Lower lobe of right lung (tissue), 2 donors: ENCODE measurements around the gene ADAMTSL4. TPM values are rescaled to one million over a fixed set of nuclear protein-coding genes. Genes with fewer than 3 reads are reported as not detected.
A peak's percentile ranks its signal among the peaks of the same experiment; 100 is the strongest.

Source experiments
- ATAC-seq, 2 donors: fragments of 200-7000 bp; cut with Tn5 transposase; one replicate each; pipeline ENCODE4 v1.9.1; 2020 to 2022; ENCODE audit warnings: mild to moderate bottlenecking in 2 of 2, moderate library complexity in 2 of 2
- DNase-seq: peaks from one replicate; pipeline ENCODE4 v3.0.0-alpha.2; 2020
- H3K27ac ChIP-seq: fragments of 200-600 bp; one replicate; pipeline ENCODE4 v1.8.0; 2022
- H3K27me3 ChIP-seq: fragments of 200-600 bp; one replicate; pipeline ENCODE4 v1.8.0; 2022; ENCODE audit warnings: low read depth
- H3K36me3 ChIP-seq: fragments of 200-600 bp; one replicate; pipeline ENCODE4 v1.8.0; 2022; ENCODE audit warnings: mild to moderate bottlenecking
- H3K4me1 ChIP-seq: fragments of 200-600 bp; one replicate; pipeline ENCODE4 v1.8.0; 2022
- H3K4me3 ChIP-seq: fragments of 200-600 bp; one replicate; pipeline ENCODE4 v1.8.0; 2022; ENCODE audit warnings: mild to moderate bottlenecking
- H3K9me3 ChIP-seq: fragments of 200-600 bp; one replicate; pipeline ENCODE4 v1.8.0; 2022
- CTCF ChIP-seq: fragments of 200-600 bp; IDR thresholded peaks from one replicate; pipeline ENCODE4 v1.8.0; 2022; ENCODE audit warnings: antibody characterized with exemption, mild to moderate bottlenecking
- intact Hi-C: fragments of 100-400 bp; cut with DNase I; formaldehyde crosslinking; loops from one replicate; pipeline ENCODE4 v1.11.0; 2022
- total RNA-seq: library from RNA; stranded (reverse); fragmentation: NEBNext Ultra II Directional; extraction: Animal tissue kit (Norgen Biotek cat#: 25700); gene quantifications from one replicate; pipeline ENCODE4 v1.2.1, GENCODE V29; 2021
- donor health status: DM: no; HTN: yes; CAD: no; lungs with severe emphysema.

ADAMTSL4 gene
- total RNA-seq, 1 donor from 2014 or later, result 164 TPM

- intact Hi-C loops, result loop anchor here (10.0 kb wide), 1 partner anchor 49 kb away; the partner anchor contains the start of gene ENSA
- peak overlapping the region; percentile 99 for H3K27ac ChIP-seq
- peak overlapping the region; percentile 96 for H3K4me3 ChIP-seq
- TF ChIP-seq CTCF, result no peak
- peaks cover 62% of the 10 kb centered on the region for H3K4me1 ChIP-seq
- ATAC-seq (no peak), DNase-seq (no peak)
- peaks cover 72% of the 10 kb centered on the region for H3K36me3 ChIP-seq
- H3K9me3 ChIP-seq, result no peaks in the 10 kb centered on the region
- no peaks in the 10 kb centered on the region for H3K27me3 ChIP-seq
Measured at GRCh38 chr1:150575518-150576366, 26.5 kb downstream of the ADAMTSL4 start.

GRCh38 chr1:150576367-150576711 is 27.1 kb downstream of the ADAMTSL4 start:
- intact Hi-C loops, result loop anchor here (10.0 kb wide), 1 partner anchor 48 kb away; the partner anchor contains the start of gene ENSA
- Histone ChIP-seq H3K27ac (peak overlapping the region; percentile 99), H3K9me3 (no peaks in the 10 kb centered on the region), H3K36me3 (peaks cover 66% of the 10 kb centered on the region), H3K4me3 (peak overlapping the region; percentile 96), H3K4me1 (peaks cover 56% of the 10 kb centered on the region), H3K27me3 (no peaks in the 10 kb centered on the region)
- ATAC-seq, result no peak
- TF ChIP-seq CTCF, result no peak
- no peak for DNase-seq

- H3K36me3 ChIP-seq, result peaks cover 60% of the 10 kb centered on the region
- DNase-seq, result no peak
Measured at GRCh38 chr1:150576794-150577556, 27.8 kb downstream of the ADAMTSL4 start.

GRCh38 chr1:150577557-150578271 is 28.5 kb downstream of the ADAMTSL4 start:
- TF ChIP-seq CTCF, result no peak
- no peak for ATAC-seq
- intact Hi-C loops, result loop anchor here (10.0 kb wide), 1 partner anchor 47 kb away; the partner anchor contains the start of gene ENSA
- peak overlapping the region; percentile 99 for H3K27ac ChIP-seq
- H3K36me3 ChIP-seq, result peaks cover 53% of the 10 kb centered on the region
- H3K4me1 ChIP-seq, result peaks cover 51% of the 10 kb centered on the region
- no peak for DNase-seq
- H3K9me3 ChIP-seq, result no peaks in the 10 kb centered on the region
- no peaks in the 10 kb centered on the region for H3K27me3 ChIP-seq
- peak overlapping the region; percentile 96 for H3K4me3 ChIP-seq

More at GRCh38 chr1:150576794-150577556, 27.8 kb downstream of the ADAMTSL4 start:
- ATAC-seq, result no peak
- no peak for TF ChIP-seq CTCF
- Histone ChIP-seq H3K27ac (peak overlapping the region; percentile 99), H3K27me3 (no peaks in the 10 kb centered on the region), H3K4me1 (peaks cover 51% of the 10 kb centered on the region), H3K4me3 (peak overlapping the region; percentile 96), H3K9me3 (no peaks in the 10 kb centered on the region)
- intact Hi-C loops, result loop anchor here (10.0 kb wide), 1 partner anchor 48 kb away; the partner anchor contains the start of gene ENSA
